CD4-positive, alpha-beta T cell treated with Interleukin-15 for 1 hour (primary cell): ENCODE measurements around the gene CLGN.
"Not testable (repeated sequence)": the region's sequence is repeated elsewhere in the genome, so short reads cannot be mapped to it uniquely, and the experiment has no call there.

Experiments
- DNase-seq: peaks from one replicate; pipeline ENCODE4 v3.0.0-alpha.2; 2020

CLGN gene

GRCh38 chr4:140427106-140427918 is at the start of gene CLGN:
Gene CLGN (minus strand): TSS chr4:140427648. CDS start chr4:140413078, 14,570 bp downstream.
- peak; percentile 30 for DNase-seq

- DNase-seq = no peak
Observed at GRCh38 chr4:140472156-140472555, 44.7 kb upstream of the CLGN start.

- no peak for DNase-seq
Observed at GRCh38 chr4:140469791-140470733, 42.6 kb upstream of the CLGN start.

- no peak for DNase-seq
Observed at GRCh38 chr4:140466146-140466545, 38.7 kb upstream of the CLGN start.

- DNase-seq = no peak
Observed at GRCh38 chr4:140463614-140464013, 36.2 kb upstream of the CLGN start.

GRCh38 chr4:140463182-140463581 is 35.7 kb upstream of the CLGN start:
- no peak for DNase-seq

GRCh38 chr4:140450352-140450751 is 22.9 kb upstream of the CLGN start:
- DNase-seq = no peak

GRCh38 chr4:140448830-140449229 is 21.4 kb upstream of the CLGN start:
- no peak for DNase-seq

GRCh38 chr4:140448162-140448561 is 20.7 kb upstream of the CLGN start:
- DNase-seq = no peak

GRCh38 chr4:140444347-140444746 is 16.9 kb upstream of the CLGN start:
- not testable (repeated sequence) for DNase-seq

GRCh38 chr4:140439644-140440142 is 12.2 kb upstream of the CLGN start:
- DNase-seq = no peak

- DNase-seq = no peak
Observed at GRCh38 chr4:140427919-140428471, 547 bp upstream of the CLGN start.

- no peak for DNase-seq
Observed at GRCh38 chr4:140426610-140427105, 790 bp downstream of the CLGN start.

- DNase-seq = no peak
Observed at GRCh38 chr4:140423106-140423505, 4.3 kb downstream of the CLGN start.

GRCh38 chr4:140413130-140413969 is 14.1 kb downstream of the CLGN start:
- DNase-seq = not testable (repeated sequence)

- DNase-seq = no peak
Observed at GRCh38 chr4:140408974-140409373, 18.5 kb downstream of the CLGN start.

- no peak for DNase-seq
Observed at GRCh38 chr4:140406292-140406691, 21.2 kb downstream of the CLGN start.

GRCh38 chr4:140400111-140400510 is 27.3 kb downstream of the CLGN start:
- DNase-seq = no peak

GRCh38 chr4:140395668-140396067 is 31.8 kb downstream of the CLGN start:
- DNase-seq = no peak

GRCh38 chr4:140388015-140388414 is 39.4 kb downstream of the CLGN start:
- no peak for DNase-seq

GRCh38 chr4:140382732-140383131 is 44.7 kb downstream of the CLGN start:
- DNase-seq = no peak

- DNase-seq = no peak
Observed at GRCh38 chr4:140374130-140374477, 53.3 kb downstream of the CLGN start.
